Keratinocyte (primary cell): Measurements from ENCODE around the gene RPL28. TPM values are rescaled to one million over a fixed set of nuclear protein-coding genes. Genes with fewer than 3 reads are reported as not detected.

Source experiments
- DNase-seq: peaks from one replicate; pipeline ENCODE4 v3.0.0-alpha.2; 2011; ENCODE audit warnings: low read depth, missing footprints, low spot score
- FAIRE-seq: peaks from 2 replicates; lab custom pipeline; 2011; peaks lifted over from hg19 to GRCh38; lab: Jason Lieb, UNC
- H2AFZ ChIP-seq: 2 replicates; pipeline ENCODE4 v1.6.0; 2012; ENCODE audit warnings: low read length, control low read depth, inconsistent platforms; ENCODE audit not compliant: control insufficient read depth
- H3K27ac ChIP-seq: 2 replicates; pipeline ENCODE4 v1.5.1; 2011; ENCODE audit warnings: low read length; ENCODE audit not compliant: control insufficient read depth, insufficient read depth
- H3K27me3 ChIP-seq: 3 replicates; pipeline ENCODE4 v1.6.0; 2011; ENCODE audit warnings: low read length; ENCODE audit not compliant: control insufficient read depth, insufficient read depth; ENCODE audit errors: extremely low read depth
- H3K36me3 ChIP-seq, 2 experiments: 2 replicates in 1 of 2; 3 replicates in 1 of 2; pipeline ENCODE4 v1.5.1; 2011; ENCODE audit warnings: low read length in 2 of 2, mild to moderate bottlenecking in 1 of 2; ENCODE audit not compliant: control insufficient read depth in 2 of 2, insufficient read depth in 2 of 2; ENCODE audit errors: extremely low read depth in 1 of 2
- H3K4me1 ChIP-seq: 3 replicates; pipeline ENCODE4 v1.5.1; 2011; ENCODE audit warnings: low read length; ENCODE audit not compliant: control insufficient read depth, insufficient read depth; ENCODE audit errors: extremely low read depth
- H3K4me2 ChIP-seq: 3 replicates; pipeline ENCODE4 v1.6.0; 2011; ENCODE audit warnings: low read depth, low read length; ENCODE audit not compliant: control insufficient read depth, insufficient read depth; ENCODE audit errors: extremely low read depth
- H3K4me3 ChIP-seq, 3 experiments: fragments of 200-600 bp in 1 of 3; sonication (generic) in 1 of 3; 2 replicates in 2 of 3; 3 replicates in 1 of 3; pipeline ENCODE4 v1.5.1; 2011 to 2016; ENCODE audit warnings: low read length in 3 of 3, mild to moderate bottlenecking in 3 of 3, control low read depth in 2 of 3, inconsistent platforms in 1 of 3, low read depth in 1 of 3, mixed read lengths in 1 of 3, mixed run types in 1 of 3, moderate library complexity in 1 of 3; ENCODE audit not compliant: control insufficient read depth in 2 of 3, insufficient read depth in 2 of 3; ENCODE audit errors: extremely low read depth in 1 of 3
- H3K79me2 ChIP-seq: 2 replicates; pipeline ENCODE4 v1.6.0; 2012; ENCODE audit warnings: low read length; ENCODE audit not compliant: control insufficient read depth, insufficient read depth
- H3K9ac ChIP-seq: 3 replicates; pipeline ENCODE4 v1.6.0; 2011; ENCODE audit warnings: low read length; ENCODE audit not compliant: control insufficient read depth, insufficient read depth; ENCODE audit errors: extremely low read depth
- H3K9me1 ChIP-seq: 3 replicates; pipeline ENCODE4 v1.6.0; 2011; ENCODE audit warnings: low read length; ENCODE audit not compliant: control insufficient read depth, insufficient read depth; ENCODE audit errors: extremely low read depth
- H3K9me3 ChIP-seq: 2 replicates; pipeline ENCODE4 v1.5.1; 2012; ENCODE audit warnings: low read depth, low read length; ENCODE audit not compliant: control insufficient read depth
- H4K20me1 ChIP-seq: 3 replicates; pipeline ENCODE4 v1.6.0; 2011; ENCODE audit warnings: low read length; ENCODE audit not compliant: control insufficient read depth, insufficient read depth; ENCODE audit errors: extremely low read depth
- CTCF ChIP-seq, 3 experiments: IDR thresholded peaks in 1 of 3; conservative IDR thresholded peaks in 1 of 3; optimal IDR thresholded peaks in 1 of 3; 2 replicates in 2 of 3; 3 replicates in 1 of 3; pipeline versions ENCODE3 to v1.5.1; 2011; ENCODE audit warnings: low read length in 3 of 3, mild to moderate bottlenecking in 3 of 3, moderate library complexity in 2 of 3, control low read depth in 1 of 3, inconsistent platforms in 1 of 3; ENCODE audit not compliant: insufficient read depth in 2 of 3; ENCODE audit errors: extremely low read depth in 1 of 3
- EZH2 ChIP-seq: IDR thresholded peaks from one replicate; pipeline ENCODE4 v1.6.1; 2012; ENCODE audit warnings: inconsistent platforms, mild to moderate bottlenecking, low read length, moderate library complexity
- dilution Hi-C: fragments of 300-500 bp; cut with MboI; formaldehyde crosslinking; loops from one replicate; pipeline ENCODE4 v1.7.0; 2020; ENCODE audit warnings: low sequenced_read_pairs; ENCODE audit not compliant: extremely low pct_ligation_motif_present
- polyA plus RNA-seq, 5 experiments: library from polyadenylated mRNA; depleted of rRNA in 3 of 5; stranded (reverse) in 3 of 5; stranded (forward) in 1 of 5; unstranded in 1 of 5; fragments of >200 nt; gene quantifications; 1 replicate in 1 of 5; 2 replicates in 3 of 5; 3 replicates in 1 of 5; pipeline versions ENCODE4 v1.2.1 to v1.2.3, GENCODE V29; 2011 to 2012; ENCODE audit warnings: missing spikeins in 2 of 5, low read depth in 1 of 5, low replicate concordance in 1 of 5

RPL28 gene
- polyA plus RNA-seq, 1 donor (not counting 4 experiments of a cell fraction or from before 2014, with no cell fraction given) = 282 TPM

- Histone ChIP-seq H4K20me1 (peaks cover 14% of the 10 kb centered on the region), H3K79me2 (peaks cover 45% of the 10 kb centered on the region), H3K9me1 (no peaks in the 10 kb centered on the region), H3K9ac (no peak overlapping the region), H2AFZ (no peak overlapping the region), H3K9me3 (no peaks in the 10 kb centered on the region), H3K4me1 (peaks cover 19% of the 10 kb centered on the region), H3K36me3 (peaks cover 27 to 41% of the 10 kb centered on the region in 2 experiments), H3K27ac (no peak overlapping the region), H3K27me3 (no peaks in the 10 kb centered on the region), H3K4me3 (no peak overlapping the region), H3K4me2 (no peak overlapping the region)
- DNase-seq = no peak
- dilution Hi-C loops = no loop called here
- TF ChIP-seq EZH2 (no peak), CTCF (optimal IDR thresholded peaks at IDR 0.05 in 1 of 3, IDR thresholded peaks at IDR 0.05 in 1 of 3, conservative IDR thresholded peaks at IDR 0.05 in 1 of 3; ENCODE audit: extremely low read depth in 1 of 3, insufficient read depth in 2 of 3, low read length in 3 of 3) (no peak)
- no peak for FAIRE-seq
Observed at GRCh38 chr19:55402509-55402908, 16.8 kb downstream of the RPL28 start.

- H3K9me1 ChIP-seq = no peaks in the 10 kb centered on the region
- no peak overlapping the region for H3K27ac ChIP-seq
- peaks cover 14% of the 10 kb centered on the region for H4K20me1 ChIP-seq
- H3K4me3 ChIP-seq = peak overlapping the region in 2 of 3 experiments; percentile 76 to 85
- H3K27me3 ChIP-seq = no peaks in the 10 kb centered on the region
- H3K36me3 ChIP-seq = peaks cover 24 to 38% of the 10 kb centered on the region in 2 experiments
- peak overlapping the region; percentile 94 for H3K4me2 ChIP-seq
- peaks cover 23% of the 10 kb centered on the region for H3K4me1 ChIP-seq
- H2AFZ ChIP-seq = no peak overlapping the region
- DNase-seq (no peak), FAIRE-seq (no peak)
- peaks cover 45% of the 10 kb centered on the region for H3K79me2 ChIP-seq
- no peaks in the 10 kb centered on the region for H3K9me3 ChIP-seq
- no peak for TF ChIP-seq EZH2
- TF ChIP-seq CTCF (optimal IDR thresholded peaks at IDR 0.05 in 1 of 3, IDR thresholded peaks at IDR 0.05 in 1 of 3, conservative IDR thresholded peaks at IDR 0.05 in 1 of 3; ENCODE audit: extremely low read depth in 1 of 3, insufficient read depth in 2 of 3, low read length in 3 of 3) = no peak
- dilution Hi-C loops = no loop called here
- H3K9ac ChIP-seq = no peak overlapping the region
Observed at GRCh38 chr19:55405638-55406037, 19.9 kb downstream of the RPL28 start.
